Stimulated activated CD8-positive, alpha-beta memory T cell treated with anti-CD3 and anti-CD28 coated beads, Interleukin-4, amount 100 ng/mL, for 4 hours (primary cell): ENCODE data around the gene MRC1.

Experiments
- DNase-seq, 2 donors: peaks; one replicate each; pipeline ENCODE4 v3.0.0-alpha.2; 2020; ENCODE audit warnings: low read depth in 2 of 2, low spot score in 1 of 2

The MRC1 gene

GRCh38 chr10:17795083-17795482 is 14.1 kb upstream of the MRC1 start:
- DNase-seq = no peak

GRCh38 chr10:17795813-17796594 is 13.1 kb upstream of the MRC1 start:
- no peak for DNase-seq

GRCh38 chr10:17801507-17801906 is 7.6 kb upstream of the MRC1 start:
- DNase-seq = no peak

- DNase-seq = no peak
Observed at GRCh38 chr10:17802350-17802749, 6.8 kb upstream of the MRC1 start.

GRCh38 chr10:17802976-17803375 is 6.2 kb upstream of the MRC1 start:
- DNase-seq = no peak

- DNase-seq = no peak
Observed at GRCh38 chr10:17805330-17805729, 3.8 kb upstream of the MRC1 start.

DNA sequence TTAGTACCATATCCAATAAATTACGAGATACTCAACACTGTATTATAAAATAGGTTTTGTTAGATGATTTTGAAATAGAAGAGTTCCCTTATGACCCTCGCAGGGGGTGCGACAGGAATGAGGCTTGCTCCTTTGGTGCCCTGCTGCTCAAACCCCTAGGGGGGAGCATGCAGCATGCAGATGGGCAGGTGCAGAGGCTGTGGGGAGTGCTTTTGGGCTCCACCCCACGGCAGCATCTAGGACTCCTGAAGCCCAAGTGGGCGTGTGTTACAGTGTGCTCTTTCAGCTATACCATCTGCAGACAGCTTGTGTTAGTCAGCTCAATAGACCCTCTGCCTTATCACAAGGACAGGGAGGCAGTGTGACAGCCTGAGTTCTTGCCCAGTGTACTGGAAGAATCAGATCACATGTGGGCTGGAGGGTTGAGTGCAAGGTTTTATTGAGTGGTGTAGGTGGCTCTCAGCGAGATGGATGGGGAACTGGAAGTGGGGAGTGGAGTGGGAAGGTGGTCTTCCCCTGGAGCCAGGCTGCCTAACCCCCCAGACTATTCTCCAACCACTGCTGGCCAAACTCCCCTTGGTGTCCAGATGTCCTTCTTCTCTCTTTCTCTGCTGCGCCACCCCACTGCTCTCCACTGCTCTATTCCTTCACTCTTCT is 3.1 kb upstream of the MRC1 start:
- no peak for DNase-seq

GRCh38 chr10:17811146-17811865 is 2.2 kb downstream of the MRC1 start:
- DNase-seq = no peak

- DNase-seq = no peak
Observed at GRCh38 chr10:17814973-17815372, 5.8 kb downstream of the MRC1 start.

DNA sequence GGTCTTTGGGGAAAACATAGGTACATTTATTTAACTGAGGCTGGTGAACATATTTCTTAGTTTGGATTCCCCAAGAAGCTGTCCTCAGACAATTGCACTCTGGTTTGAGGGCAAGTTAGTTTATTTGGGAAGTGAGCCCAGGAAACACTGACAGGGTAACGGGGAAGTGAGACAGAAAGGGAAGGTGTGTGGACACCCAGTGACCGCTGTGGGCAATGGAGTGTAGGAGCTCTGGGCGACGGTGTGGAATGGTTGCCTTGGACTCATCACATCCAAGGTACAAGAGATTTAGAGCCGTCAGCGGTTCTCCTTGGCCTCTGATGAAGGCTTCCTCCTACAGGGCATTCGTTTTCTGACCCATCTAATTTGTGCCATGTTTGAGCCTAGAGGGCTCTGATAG is 7.1 kb downstream of the MRC1 start:
- no peak for DNase-seq

DNA sequence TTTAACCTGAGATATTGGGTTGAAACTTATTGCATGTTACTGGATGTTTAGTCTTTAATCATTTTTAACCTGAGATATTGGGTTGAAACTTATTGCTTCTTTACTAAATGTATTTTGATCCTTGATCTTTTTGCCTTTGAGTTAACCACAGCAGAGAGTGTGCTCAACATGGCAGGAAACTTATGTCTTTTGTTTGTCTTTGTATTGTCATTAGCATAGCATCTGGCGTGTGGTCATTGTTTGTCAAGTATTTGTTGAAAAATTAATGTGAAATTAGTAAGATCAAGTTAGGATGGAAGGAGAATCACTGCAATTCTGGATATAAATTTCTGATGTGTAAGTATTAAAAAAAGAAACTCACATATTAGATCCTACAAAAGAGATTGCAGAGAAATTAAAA is 8.2 kb downstream of the MRC1 start:
- no peak for DNase-seq

DNA sequence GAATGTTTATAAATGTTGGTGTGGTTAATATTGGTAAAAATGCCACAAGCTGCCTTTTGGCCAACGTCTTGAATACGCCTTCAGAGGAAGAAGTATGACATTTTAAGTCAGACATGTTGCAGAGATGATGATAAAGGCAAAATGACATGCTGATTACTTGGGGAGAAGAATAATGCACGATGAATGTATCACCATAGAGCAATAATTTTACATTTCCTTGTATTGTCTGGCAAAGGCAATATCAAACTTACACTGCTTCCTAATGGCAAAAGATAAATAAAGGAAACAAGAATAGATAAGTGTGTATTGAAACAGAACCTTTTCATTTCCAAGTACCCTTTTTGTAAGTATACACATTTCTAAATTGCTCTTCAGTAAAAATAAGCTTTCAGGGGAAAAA is 8.6 kb downstream of the MRC1 start:
- no peak for DNase-seq

GRCh38 chr10:17819836-17820235 is 10.7 kb downstream of the MRC1 start:
- no peak for DNase-seq

DNA sequence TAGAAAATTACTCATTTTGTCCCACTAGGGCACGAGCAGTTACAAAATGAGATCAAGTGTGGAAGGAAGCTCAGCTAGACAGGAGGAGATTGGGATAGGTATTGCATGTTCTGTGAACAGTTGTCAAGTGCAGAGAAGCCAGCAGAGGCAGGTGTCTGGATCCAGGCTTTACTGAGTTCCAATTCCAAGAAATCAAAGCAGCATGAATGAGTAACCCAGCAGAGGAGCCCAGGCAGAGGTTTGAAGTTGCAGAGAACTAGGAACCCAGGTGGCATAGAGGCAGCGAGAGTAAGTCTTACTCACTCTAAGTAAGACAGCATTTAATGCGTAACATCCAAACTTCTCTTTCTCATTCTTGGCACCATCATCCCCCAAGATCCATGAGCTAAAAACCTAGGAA is 11.8 kb downstream of the MRC1 start:
- no peak for DNase-seq

- no peak for DNase-seq
Observed at GRCh38 chr10:17821893-17822292, 12.7 kb downstream of the MRC1 start.

DNA sequence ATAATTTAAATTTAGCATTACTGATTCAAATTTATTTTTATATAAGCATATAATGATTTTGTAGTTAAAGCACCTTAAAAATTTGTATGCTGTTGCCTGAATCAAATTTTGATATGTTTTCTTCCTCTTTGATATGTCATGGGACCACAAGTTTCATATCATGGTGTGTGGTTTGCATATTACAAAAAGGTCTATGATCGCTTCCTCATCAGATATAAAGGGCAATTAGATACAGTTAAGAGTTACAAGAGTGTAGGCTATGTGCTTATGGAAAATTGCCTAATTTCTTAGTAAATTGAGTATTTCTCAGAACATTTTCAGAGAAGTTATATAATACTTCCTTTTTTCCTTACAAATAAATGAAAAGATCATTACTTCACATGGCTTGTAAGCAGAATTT is 22.2 kb downstream of the MRC1 start:
- DNase-seq = no peak

- DNase-seq = no peak
Observed at GRCh38 chr10:17831896-17832295, 22.7 kb downstream of the MRC1 start.

- no peak for DNase-seq
Observed at GRCh38 chr10:17833656-17834055, 24.5 kb downstream of the MRC1 start.

- DNase-seq = no peak
Observed at GRCh38 chr10:17835688-17836087, 26.5 kb downstream of the MRC1 start.

DNA sequence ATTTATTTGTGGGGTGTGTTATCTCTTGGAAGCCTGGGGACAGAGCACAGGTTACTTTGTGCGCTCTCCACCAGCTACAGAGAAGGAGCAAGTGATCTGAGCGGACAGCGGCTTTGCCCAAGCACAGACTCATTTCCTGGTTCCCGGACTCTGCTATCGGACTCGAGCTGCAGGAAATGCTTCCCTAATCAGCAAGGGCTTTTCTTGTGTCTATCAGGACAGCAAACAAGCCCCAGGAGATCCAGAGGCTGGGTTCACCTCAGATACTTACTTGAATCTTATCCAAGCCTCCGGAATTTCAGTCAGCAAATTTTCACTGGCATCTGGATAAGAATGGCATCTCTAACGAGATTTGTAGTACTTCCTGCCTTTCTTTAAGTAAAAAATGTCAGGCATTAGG is 27.8 kb downstream of the MRC1 start:
- DNase-seq = no peak

DNA sequence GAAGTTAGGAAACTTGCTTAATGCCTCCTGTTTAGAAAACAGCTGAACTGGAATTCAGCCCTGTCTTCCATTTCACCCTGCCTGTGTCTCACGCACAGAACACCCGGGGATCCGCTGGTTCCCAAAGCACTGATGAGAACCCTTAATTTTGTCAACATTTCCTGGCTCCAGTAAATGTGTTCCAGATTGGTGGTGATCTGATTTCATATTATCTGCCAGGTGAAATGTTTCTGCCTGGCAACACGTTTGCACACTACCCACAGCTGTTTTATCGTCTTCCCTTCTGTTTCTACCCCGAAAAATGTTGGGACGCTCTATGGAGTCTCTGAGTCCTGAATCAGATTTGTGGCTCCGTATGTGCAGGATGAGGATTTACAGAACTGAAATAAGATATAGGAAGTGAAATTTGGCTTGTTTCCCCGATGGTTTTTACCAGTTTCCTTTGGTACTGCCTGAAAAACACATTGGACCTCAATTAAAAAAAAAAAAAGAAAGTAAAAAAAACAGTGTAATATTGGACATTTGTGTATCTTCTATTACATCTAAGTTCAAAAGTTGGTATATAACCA is 29.0 kb downstream of the MRC1 start:
- no peak for DNase-seq

- no peak for DNase-seq
Observed at GRCh38 chr10:17841050-17841449, 31.9 kb downstream of the MRC1 start.
